HG03558 (cell line): ENCODE measurements around the gene LPIN2.

Source experiments
- ATAC-seq: cut with Tn5 transposase; IDR thresholded peaks from one replicate; pipeline ENCODE4 v1.9.1; 2021; ENCODE audit warnings: moderate number of reproducible peaks; ENCODE audit not compliant: unreplicated experiment; ENCODE audit errors: extremely low read depth

LPIN2 gene

DNA sequence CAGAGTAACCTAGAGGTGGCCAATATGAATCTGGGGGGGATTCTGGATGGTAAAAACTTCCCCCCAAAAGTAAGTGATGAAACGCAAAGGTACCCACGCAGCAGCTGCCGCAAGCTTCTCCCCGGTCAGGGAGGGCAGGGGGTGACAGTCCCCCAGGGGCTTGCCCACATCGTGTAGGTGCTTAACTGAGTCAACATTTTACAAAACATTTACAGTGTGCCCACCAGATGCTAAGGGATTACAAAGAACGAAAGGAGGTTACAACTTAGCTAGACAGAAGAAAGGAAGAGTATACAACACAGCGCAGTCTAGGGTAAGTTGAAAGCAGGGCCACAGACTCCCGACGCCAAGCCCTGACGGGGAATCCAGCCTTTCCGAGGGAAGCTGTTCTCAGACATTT, 45.6 kb downstream of the LPIN2 start:
- ATAC-seq: no peak

DNA sequence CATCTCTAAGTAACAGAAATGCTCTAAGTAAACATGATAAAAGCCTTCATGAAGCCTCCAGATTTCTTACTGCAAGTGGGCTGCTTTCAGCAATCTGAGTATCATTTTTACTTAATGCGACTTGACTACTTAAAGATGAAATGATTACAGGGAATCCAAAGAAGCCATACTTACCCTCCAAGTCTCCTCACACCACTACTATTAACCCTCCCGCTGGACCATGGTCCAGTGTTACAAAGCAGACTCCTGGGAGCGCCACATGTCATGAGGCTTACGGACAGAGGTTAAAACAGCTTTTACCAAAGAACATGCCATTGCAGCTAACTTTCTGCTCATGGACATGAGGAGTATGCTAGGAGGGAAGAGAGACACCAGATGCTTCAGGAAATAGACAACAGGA, 46.4 kb downstream of the LPIN2 start:
- no peak for ATAC-seq

DNA sequence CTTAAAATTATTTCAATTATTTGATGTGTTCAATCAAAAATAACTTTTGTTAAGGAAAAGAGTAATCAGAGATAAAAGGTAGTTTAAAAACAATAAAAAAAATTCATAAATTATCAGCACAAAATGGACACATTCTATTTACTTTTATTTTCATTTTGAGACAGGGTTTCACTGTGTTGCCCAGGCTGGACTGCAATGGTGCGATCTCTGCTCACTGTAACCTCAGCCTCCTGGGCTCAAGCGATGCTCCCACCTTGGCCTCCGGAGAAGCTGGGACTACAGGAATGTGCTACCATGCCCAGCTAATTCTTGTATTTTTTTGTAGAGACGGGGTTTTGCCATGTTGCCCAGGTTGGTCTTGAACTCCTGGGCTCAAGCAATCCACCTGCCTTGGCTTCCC, 47.1 kb downstream of the LPIN2 start:
- no peak for ATAC-seq

DNA sequence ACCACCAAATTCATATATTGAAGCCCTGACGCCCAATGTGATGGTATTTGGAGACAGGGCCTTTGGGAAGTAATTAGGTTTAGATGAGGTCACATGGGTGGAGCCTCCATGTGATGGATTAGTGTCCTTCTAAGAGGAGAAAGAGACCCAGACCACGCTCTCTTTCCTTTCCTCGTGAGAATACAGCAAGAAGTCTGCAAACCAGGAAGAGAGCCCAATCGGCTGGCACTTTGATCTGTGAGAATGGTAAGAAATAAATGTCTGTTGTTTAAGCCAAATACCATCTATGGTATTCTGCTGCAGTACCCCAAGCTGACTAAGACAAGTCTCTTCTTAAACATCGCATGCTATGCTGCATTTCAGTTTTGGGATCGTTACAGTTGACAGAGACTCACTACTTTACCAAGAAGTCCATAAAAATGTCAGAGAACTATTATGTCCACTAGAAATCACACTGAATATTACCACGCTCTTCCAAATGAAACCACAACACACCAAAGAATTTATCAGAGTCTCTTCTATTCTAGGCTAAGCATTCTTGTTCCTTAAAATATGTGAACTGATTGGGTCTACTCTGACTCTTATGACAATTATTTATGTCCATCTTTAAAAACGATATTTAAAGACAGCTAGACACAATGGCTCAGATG, 48.5 kb downstream of the LPIN2 start:
- ATAC-seq: no peak
